ENCODE results near the gene TFEB.

Gene TFEB

DNA sequence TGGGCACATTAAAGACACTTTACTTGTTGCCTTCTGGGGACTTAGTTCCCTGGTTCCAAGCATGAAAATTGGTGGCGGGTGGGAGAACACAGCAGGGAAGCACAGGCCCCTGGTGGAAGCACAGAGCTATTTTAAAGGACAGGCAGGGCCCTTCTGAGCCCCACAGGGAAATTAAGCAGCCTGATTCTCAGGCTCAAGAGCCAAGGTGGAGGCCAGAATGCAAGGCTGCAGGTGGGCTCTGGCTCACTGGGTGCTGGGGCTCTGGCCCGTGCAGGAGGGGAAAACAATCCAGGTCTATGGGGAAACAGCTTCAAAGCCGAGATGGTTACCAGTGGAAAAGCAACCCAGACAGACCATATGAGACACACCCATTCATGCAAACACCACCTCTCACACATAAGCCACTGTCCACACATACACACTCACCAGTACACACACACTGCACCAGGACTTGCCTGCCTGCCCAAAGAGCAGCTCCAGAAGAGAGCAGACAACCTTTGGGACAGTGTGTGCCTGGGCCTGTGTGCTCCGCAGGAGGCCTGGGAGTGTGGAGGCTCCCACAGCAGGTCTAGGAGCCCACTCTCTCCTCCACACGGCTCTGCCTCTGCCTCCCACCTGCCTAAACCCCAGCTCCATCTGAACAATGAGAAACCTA, 30.6 kb downstream of the TFEB start:
- DNase-seq: no peak

DNA sequence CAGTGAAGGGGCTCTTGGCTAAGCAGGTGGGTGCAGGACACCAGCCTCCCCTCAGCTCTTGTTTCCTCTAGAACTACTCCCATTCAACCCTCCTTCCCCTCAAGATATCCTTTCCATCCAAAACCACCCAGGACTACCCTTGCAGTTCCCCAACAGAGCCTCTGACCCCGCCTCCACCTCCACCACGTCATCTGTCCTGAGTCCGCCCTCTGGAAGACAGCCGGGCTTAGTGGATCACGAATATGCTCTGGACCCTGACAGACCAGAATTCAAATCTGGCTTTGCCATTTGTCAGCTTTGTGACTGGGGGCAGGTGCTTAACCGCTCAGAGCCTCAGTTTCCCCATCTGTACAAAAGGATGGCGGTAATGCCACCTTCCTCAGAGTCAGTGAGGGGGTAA, 31.4 kb downstream of the TFEB start:
- no peak for DNase-seq

GRCh38 chr6:41702771-41703494, 32.5 kb downstream of the TFEB start:
- DNase-seq: no peak

GRCh38 chr6:41702089-41702745, 33.2 kb downstream of the TFEB start:
- no peak for DNase-seq

DNA sequence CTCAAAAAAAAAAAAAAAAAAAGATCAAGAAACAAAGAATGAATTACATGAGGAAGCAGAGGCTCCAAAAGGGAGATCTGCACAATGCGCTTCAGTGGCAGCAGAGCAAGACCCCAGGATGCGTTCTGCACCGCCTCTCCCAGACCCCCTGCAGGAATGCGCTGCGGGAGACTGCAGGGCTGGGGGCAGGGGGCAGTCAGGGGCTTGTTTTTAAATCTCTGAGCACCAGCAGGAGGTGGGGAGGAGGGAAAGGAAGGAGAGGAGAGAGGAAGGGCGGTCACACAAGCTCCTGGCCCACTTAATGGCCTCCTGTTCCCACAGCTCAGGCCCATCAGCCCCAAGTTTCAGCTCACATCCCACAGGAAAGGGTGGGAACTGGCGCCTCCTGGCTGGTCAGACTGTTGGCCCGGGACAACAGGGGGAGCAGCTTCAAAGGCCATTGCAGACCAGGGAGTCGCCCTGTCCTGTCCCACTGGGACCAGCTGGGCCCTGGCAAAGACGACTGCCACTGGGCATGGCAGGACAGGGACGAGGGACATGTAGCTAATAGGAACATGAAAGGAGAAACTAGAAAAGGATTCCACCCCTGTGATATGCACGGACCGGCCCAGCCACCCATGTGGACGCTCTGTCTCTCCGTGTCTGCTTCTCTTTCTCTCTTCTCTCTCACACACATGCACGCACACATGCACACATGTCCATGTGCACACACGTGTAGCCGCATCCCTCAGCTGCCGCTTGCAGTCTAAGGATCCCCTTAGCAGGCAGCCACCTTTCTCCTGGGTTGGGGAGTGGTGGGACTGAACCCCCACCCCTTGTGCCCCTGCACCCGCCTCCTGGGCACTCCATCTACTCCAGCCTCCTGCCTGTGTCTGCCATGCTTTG, 34.7 kb downstream of the TFEB start:
- no peak for DNase-seq

DNA sequence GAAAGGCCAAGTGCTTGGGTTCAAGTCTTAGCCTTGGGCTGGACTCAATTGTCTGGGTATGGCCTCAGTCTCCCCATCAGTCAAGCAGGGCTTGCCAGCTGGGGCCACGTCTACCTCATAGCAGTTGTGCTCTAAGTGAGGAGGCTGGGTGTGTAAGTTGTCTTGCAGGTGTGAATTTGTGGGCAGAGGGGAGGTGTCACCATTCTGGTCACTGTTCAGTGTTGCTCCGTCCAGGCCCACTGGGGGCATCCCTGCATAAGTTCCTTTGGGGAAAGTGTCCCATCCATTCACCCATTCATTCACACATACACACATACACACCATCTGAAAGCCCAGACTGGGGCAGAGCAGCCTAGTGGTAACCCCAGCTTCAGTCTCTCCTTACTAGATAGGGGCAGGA, 36.3 kb downstream of the TFEB start:
- no peak for DNase-seq

DNA sequence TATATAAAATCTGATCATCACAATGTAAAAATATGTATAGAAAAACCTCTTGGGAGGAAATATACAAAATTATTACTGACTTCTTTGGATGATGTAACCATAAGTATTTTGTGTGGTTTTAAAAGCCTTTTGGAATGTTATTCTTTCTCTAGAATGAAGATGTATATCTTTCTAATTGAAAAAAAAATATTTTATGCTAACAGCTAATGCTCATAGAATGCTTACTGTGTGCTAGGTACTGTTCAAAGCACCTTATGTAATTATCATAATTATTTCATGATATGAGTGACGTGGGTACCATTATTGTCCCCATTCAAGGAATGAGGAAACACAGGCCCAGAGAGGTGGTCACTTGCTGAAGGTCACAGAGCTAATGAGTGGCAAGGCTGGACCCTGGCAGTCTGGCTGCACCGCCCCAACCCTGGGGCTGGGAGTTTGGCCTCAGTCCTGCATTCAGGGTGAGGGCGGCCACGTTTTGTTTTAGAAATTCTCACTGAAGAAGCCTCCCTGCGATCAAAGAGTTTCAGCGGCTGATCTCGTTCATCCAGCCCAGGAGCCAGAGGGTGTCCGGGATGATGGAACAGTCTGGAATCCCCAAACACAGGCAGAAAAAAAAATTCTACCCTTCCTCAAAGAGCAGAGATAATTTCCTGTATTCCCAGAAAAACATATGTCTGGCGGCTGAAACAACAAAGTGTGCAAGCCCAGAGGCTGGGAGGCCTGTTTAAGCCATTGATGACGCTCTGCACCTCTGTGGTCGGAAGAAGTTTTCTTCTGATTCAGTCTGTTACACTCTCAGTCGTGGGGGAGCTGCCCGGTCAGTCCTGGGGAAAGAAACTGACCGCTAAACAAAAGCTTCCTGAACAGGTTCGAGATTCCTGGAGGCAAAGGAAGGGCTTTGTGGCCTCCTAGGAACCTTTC, 37.3 kb downstream of the TFEB start:
- DNase-seq: no peak

DNA sequence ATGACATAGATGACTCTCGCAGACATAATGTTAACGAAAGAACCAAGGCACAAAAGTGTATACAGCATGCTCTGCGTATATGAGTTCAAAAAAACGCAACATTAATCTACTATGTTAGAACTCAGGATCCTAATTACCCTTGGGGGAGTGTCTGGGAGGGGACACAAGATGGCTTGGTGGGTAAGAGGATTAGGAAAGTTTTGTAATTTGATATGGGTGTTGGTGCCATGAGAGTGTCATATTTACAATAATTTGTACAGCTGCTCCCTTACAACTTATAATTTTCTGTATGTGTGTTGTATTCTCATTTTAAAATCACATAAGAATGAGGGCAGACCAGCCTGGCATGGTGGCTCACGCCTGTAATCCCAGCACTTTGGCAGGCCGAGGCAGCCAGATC, 38.6 kb downstream of the TFEB start:
- DNase-seq: no peak

DNA sequence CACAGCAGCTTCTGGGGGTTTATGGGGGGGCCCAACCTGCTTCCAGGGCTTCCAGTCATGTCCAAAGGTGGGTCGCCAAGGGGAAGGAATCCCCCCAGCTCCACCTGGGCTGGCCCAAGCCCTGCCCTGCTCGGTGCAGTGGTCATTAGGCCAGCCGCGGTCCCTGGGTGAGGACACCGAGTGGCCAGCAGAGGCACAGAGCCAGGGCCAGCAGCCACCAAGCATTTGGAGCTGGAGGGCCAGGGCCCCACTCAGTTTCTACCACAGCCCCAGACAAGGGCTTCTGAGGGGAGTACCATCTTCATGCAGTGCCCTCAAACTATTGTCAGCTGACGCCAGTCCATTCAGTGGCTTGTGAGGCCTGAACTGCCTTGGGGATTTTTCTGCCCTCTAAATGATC, 39.6 kb downstream of the TFEB start:
- DNase-seq: no peak

- DNase-seq: no peak
Observed at GRCh38 chr6:41694815-41695526, 40.4 kb downstream of the TFEB start.

DNA sequence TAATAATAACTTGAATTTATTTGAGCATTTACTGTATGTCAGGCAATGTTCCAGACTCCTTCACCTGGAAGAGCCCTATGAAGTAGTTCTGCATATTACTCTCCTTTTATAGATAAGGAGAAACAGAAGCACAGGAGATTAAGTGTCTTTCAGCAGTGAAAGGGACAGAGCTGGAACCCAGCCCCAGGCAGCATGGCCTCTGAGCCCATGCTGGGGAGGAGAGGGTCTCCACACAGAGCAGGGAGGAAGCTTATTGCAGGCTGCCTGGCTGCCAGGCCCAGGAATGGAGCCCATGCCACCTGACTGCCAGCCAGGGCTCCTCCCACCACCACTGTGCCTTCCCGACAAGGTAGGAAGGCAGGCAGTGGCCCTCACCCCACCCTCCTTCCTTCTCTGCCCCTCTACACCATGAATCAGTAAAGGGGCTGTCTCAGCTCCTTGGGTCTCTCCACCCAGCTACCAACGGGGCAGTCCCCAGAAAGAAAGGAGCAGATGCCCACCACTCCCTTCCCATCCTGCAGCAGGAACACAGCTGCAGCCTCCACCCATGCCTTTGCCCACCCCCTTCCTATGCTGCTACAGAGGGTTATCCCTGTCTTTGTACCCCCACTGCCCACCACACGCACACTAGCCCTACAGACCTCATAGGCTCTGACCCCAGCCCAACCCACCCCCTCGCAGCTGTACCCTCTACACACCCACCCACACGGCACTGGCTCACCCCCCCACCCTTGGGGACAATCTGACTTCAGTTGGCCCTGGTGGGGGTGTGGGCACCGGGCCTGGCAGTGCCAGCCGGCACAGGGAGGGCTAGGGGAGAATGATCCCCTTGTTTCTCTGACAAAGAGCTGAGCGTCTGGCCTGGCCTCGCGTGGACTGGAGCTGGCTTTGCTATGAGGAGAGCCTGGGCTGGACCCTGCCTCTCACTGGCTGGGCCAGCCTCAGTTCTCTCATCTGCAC, 41.8 kb downstream of the TFEB start:
- DNase-seq: no peak

- no peak for DNase-seq
Observed at GRCh38 chr6:41692730-41693129, 42.7 kb downstream of the TFEB start.

DNA sequence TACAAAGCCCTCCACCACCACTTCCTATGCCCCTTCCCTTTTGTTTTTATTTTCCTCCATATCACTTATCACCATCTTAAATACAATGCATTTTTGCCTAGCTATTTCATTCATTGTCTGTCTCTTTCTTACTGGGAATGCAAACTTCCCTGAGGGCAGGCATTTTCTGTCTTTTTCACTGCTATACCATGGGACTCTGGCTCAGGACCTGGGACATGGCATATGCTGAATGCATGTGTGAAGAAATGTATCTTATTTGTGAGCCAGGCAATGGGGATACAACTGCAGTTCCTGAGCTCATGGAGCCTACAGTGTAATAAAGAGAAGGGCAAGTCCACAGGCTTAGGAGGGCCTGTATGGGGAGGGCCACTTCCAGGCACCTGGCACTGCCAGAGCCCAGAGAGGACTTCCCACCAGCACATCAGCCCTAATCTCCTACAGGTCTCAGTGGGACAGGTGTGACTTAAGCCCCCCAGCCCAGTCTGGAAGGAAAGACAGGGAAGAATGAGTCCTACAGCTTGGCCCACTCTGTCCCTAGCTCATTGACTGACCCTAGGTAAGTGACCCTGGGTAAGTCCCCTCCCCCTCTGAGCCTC, 43.2 kb downstream of the TFEB start:
- no peak for DNase-seq

DNA sequence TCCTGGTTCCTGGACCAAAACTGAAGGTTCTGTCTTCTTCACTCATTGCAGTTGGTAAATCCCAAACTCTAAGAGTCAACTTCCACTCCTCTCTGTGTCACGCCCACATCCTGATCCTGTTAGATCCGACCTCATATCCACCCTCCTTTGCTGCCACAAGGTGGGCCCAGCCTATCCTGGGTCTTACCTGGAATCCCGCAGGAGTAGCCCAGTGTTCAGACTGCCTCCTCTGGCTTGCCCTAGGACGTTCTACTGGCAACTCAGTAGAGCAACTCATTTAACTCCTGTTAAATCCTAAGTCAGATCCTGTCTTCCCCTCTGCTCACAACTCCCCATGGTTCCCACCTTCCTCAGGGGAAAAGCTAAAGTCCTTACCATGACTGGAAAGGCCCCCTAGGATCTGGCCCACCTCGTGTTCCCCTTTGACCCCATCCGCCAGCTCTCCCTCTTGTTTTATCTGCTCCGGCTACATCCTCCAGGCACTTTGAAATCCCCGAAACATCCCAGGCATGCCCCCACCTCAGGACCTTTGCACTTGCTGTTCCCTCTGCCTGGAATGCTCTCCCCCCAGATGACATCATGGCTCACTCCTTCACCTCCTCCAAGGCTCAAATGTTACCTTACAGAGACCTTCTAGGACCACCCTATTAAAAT, 43.9 kb downstream of the TFEB start:
- DNase-seq: no peak

- no peak for DNase-seq
Observed at GRCh38 chr6:41690541-41691330, 44.7 kb downstream of the TFEB start.

- DNase-seq: no peak
Observed at GRCh38 chr6:41689171-41690008, 46.0 kb downstream of the TFEB start.

DNA sequence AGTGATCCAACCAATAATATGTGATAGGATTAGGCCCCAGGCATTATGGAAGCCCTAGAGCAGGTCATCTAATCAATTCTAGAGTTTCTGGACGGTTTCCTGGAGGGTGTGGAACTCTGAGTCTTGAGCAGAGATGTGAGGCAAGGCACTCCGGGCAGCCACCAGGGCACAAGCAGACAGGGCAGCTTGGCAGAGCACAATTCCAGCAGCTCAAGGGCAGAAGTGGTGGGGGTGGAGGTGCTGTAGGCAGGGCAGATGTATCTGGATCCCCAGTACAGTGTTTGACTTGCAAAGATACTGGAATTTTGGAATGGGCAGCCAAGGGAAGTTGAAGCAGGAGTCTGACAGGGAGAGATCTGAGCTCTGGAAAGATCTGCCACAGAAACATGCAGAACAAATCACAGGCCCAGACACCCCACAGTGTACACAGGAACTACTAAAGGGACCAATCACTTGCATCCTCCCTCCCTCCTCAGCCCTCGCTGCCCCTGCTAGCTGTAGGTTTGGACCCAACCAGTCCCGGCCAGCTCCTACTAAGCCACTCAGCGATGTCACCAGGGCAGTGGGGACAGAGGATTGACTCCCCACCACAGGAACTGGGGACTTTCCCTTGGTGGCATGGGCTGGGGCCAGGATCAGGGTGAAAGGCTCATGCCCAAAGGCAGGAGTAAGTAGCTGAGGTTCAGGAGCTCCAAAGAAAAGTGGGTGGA, 47.0 kb downstream of the TFEB start:
- no peak for DNase-seq
